WTC11 (cell line): ENCODE results near the gene NRP2. TPM values are rescaled to one million over a fixed set of nuclear protein-coding genes. Genes with fewer than 3 reads are reported as not detected.
A peak's percentile ranks its signal among the peaks of the same experiment; 100 is the strongest.

Experiments
- ATAC-seq: fragments of 200-7000 bp; cut with Tn5 transposase; 2 replicates; pipeline ENCODE4 v1.10.0; 2021; ENCODE audit warnings: mild to moderate bottlenecking, moderate library complexity
- CTCF ChIA-PET: fragments of 300-600 bp; sonication (Branson Sonifier 250); formaldehyde crosslinking; loops from one replicate; lab custom pipeline; 2021; ENCODE audit warnings: antibody characterized with exemption; lab: Charles Lee
- POLR2A ChIA-PET: fragments of 350-600 bp; sonication (Branson Sonifier 250); formaldehyde crosslinking; loops from one replicate; lab custom pipeline; 2021; ENCODE audit warnings: antibody characterized with exemption; lab: Charles Lee
- DNase-seq: peaks from one replicate; pipeline ENCODE4 v3.0.0; 2021; ENCODE audit warnings: low spot score
- H3K27ac Mint-ChIP-seq: 2 replicates; pipeline ENCODE4 v1.8.0; 2021; ENCODE audit warnings: mixed read lengths
- H3K27me3 Mint-ChIP-seq: 2 replicates; pipeline ENCODE4 v1.8.0; 2021; ENCODE audit warnings: low read depth, mild to moderate bottlenecking, moderate library complexity, mixed read lengths
- H3K36me3 Mint-ChIP-seq: 2 replicates; pipeline ENCODE4 v1.8.0; 2021; ENCODE audit warnings: mixed read lengths
- H3K4me1 Mint-ChIP-seq: 2 replicates; pipeline ENCODE4 v1.8.0; 2022; ENCODE audit warnings: mixed read lengths
- H3K4me3 Mint-ChIP-seq: 2 replicates; pipeline ENCODE4 v1.8.0; 2021; ENCODE audit warnings: mild to moderate bottlenecking, moderate library complexity, mixed read lengths
- H3K9me3 Mint-ChIP-seq: 2 replicates; pipeline ENCODE4 v1.8.0; 2021; ENCODE audit warnings: mixed read lengths
- ATF6 ChIP-seq: sonication (generic); formaldehyde crosslinking; IDR thresholded peaks from 2 replicates; pipeline ENCODE4 v1.8.1; 2023; ENCODE audit warnings: mild to moderate bottlenecking, missing genetic modification reagents
- CREB1 ChIP-seq: sonication (generic); formaldehyde crosslinking; IDR thresholded peaks from 2 replicates; pipeline ENCODE4 v1.8.0; 2023; ENCODE audit warnings: mild to moderate bottlenecking, missing genetic modification reagents
- ELF4 ChIP-seq: sonication (generic); formaldehyde crosslinking; IDR thresholded peaks from 2 replicates; pipeline ENCODE4 v1.8.1; 2022; ENCODE audit warnings: low read depth, mild to moderate bottlenecking, moderate library complexity, missing genetic modification reagents
- ETV6 ChIP-seq: sonication (generic); formaldehyde crosslinking; IDR thresholded peaks from 2 replicates; pipeline ENCODE4 v1.8.1; 2022; ENCODE audit warnings: mild to moderate bottlenecking, missing genetic modification reagents
- FOXJ3 ChIP-seq: sonication (generic); formaldehyde crosslinking; IDR thresholded peaks from 2 replicates; pipeline ENCODE4 v1.9.0; 2021; ENCODE audit warnings: missing genetic modification reagents, mild to moderate bottlenecking, borderline replicate concordance
- FOXK1 ChIP-seq: sonication (generic); formaldehyde crosslinking; IDR thresholded peaks from 2 replicates; pipeline ENCODE4 v1.8.0; 2022; ENCODE audit warnings: mild to moderate bottlenecking, moderate library complexity, missing genetic modification reagents
- GTF2I ChIP-seq: fragments of 250-450 bp; sonication (Bioruptor Pico); conservative IDR thresholded peaks from 2 replicates; pipeline ENCODE4 v1.4.0; 2021; ENCODE audit warnings: mild to moderate bottlenecking
- MAX ChIP-seq: sonication (generic); formaldehyde crosslinking; IDR thresholded peaks from 2 replicates; pipeline ENCODE4 v1.8.0; 2022; ENCODE audit warnings: mild to moderate bottlenecking, missing genetic modification reagents
- OVOL2 ChIP-seq: fragments of 250-450 bp; sonication (Bioruptor Pico); IDR thresholded peaks from 2 replicates; pipeline ENCODE4 v1.9.0; 2021; ENCODE audit warnings: mild to moderate bottlenecking, borderline replicate concordance
- PRRX2 ChIP-seq: fragments of 250-450 bp; sonication (Bioruptor Pico); IDR thresholded peaks from 2 replicates; pipeline ENCODE4 v1.8.0; 2021; ENCODE audit warnings: mild to moderate bottlenecking
- SMAD3 ChIP-seq: sonication (generic); formaldehyde crosslinking; IDR thresholded peaks from 2 replicates; pipeline ENCODE4 v1.8.0; 2022; ENCODE audit warnings: missing genetic modification reagents, mild to moderate bottlenecking, borderline replicate concordance
- TCF7 ChIP-seq: sonication (generic); formaldehyde crosslinking; IDR thresholded peaks from 2 replicates; pipeline ENCODE4 v1.8.0; 2022; ENCODE audit warnings: mild to moderate bottlenecking, low read depth, missing genetic modification reagents, moderate library complexity
- ZNF416 ChIP-seq: fragments of 250-450 bp; sonication (Bioruptor Pico); IDR thresholded peaks from 2 replicates; pipeline ENCODE4 v1.9.0; 2021; ENCODE audit warnings: mild to moderate bottlenecking, inconsistent platforms
- ZNF512 ChIP-seq: sonication (generic); formaldehyde crosslinking; IDR thresholded peaks from 2 replicates; pipeline ENCODE4 v1.8.1; 2022; ENCODE audit warnings: missing genetic modification reagents, borderline replicate concordance
- total RNA-seq: library from RNA; stranded (reverse); gene quantifications from 3 replicates; pipeline ENCODE4 v1.2.3, GENCODE V29; 2021
- TF ChIP-seq, protein P1 (sequence below): sonication (generic); formaldehyde crosslinking; IDR thresholded peaks from 2 replicates; pipeline ENCODE4 v1.8.1; 2023; ENCODE audit warnings: mild to moderate bottlenecking, missing genetic modification reagents, borderline replicate concordance
- TF ChIP-seq, protein P2 (sequence below): sonication (generic); formaldehyde crosslinking; IDR thresholded peaks from 2 replicates; pipeline ENCODE4 v1.8.0; 2022; ENCODE audit warnings: missing genetic modification reagents

Gene NRP2
- total RNA-seq, 1 experiment from 2014 or later, result 41.0 TPM

GRCh38 chr2:205714058-205714776 is 31.9 kb downstream of the NRP2 start (continued):
- TF ChIP-seq ZNF512 (CRISPR knock-in tag), result no peak
- TF ChIP-seq ZNF416 (CRISPR knock-in tag), result no peak
- TF ChIP-seq, protein P1, sequence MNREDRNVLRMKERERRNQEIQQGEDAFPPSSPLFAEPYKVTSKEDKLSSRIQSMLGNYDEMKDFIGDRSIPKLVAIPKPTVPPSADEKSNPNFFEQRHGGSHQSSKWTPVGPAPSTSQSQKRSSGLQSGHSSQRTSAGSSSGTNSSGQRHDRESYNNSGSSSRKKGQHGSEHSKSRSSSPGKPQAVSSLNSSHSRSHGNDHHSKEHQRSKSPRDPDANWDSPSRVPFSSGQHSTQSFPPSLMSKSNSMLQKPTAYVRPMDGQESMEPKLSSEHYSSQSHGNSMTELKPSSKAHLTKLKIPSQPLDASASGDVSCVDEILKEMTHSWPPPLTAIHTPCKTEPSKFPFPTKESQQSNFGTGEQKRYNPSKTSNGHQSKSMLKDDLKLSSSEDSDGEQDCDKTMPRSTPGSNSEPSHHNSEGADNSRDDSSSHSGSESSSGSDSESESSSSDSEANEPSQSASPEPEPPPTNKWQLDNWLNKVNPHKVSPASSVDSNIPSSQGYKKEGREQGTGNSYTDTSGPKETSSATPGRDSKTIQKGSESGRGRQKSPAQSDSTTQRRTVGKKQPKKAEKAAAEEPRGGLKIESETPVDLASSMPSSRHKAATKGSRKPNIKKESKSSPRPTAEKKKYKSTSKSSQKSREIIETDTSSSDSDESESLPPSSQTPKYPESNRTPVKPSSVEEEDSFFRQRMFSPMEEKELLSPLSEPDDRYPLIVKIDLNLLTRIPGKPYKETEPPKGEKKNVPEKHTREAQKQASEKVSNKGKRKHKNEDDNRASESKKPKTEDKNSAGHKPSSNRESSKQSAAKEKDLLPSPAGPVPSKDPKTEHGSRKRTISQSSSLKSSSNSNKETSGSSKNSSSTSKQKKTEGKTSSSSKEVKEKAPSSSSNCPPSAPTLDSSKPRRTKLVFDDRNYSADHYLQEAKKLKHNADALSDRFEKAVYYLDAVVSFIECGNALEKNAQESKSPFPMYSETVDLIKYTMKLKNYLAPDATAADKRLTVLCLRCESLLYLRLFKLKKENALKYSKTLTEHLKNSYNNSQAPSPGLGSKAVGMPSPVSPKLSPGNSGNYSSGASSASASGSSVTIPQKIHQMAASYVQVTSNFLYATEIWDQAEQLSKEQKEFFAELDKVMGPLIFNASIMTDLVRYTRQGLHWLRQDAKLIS (CRISPR knock-in tag), result no peak
- no peak for TF ChIP-seq FOXJ3

DNA sequence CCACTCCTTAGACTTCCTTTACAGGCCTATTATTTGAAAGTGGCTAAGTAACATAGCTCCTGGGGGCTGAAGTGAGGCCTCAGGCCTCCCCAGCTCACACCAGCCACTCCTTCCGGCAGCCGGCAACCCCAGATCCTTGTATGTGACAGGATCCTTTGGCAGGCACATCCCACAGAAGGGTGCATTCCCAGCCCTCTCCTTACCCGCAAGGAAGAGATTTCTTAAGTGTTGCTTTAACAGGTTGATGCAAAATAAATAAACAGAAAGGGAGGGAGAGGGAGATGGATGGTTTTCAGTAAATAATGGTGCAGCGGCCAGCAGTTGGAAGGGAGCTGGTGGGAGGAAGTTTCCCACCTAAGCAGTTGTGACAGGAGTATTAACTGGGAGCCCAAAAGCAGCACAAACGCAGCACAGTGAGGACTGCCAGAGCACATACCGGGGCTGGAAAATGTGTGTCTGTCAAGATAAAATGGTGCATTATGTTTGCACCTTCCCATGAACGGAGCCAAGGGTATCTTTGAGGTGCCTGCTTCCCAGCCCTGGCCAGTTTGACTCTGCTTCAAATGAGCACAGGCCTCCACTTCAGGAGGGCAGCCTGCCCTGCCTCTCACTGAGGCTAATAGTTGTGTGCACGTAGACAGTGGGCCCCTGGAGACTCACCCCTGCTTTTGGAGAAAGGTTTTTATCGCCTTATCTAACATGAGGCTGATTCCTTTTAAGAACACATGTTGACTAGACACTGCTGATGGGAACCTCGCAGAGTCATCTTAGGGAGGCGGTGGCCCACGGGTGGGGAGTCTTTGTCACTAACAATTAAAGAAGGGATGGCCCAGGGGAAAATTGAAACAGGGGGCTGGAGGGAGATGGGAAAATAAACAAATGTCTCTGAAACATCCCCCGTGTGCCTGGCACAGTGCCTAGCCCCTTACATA is 32.8 kb downstream of the NRP2 start:
- Mint-ChIP-seq H3K36me3 (peaks cover 4% of the 10 kb centered on the region; the same call in 1 of the 2 replicates), H3K4me1 (peaks cover 40% of the 10 kb centered on the region), H3K4me3 (no peak overlapping the region), H3K27me3 (no peaks in the 10 kb centered on the region), H3K9me3 (peaks cover 5% of the 10 kb centered on the region), H3K27ac (0 out of 2 replicates have a peak overlapping the region, but pooled peaks have one; percentile 1)
- ChIA-PET POLR2A (no interaction called here), CTCF (interaction anchor here (1.0 kb wide), 1 partner anchor 39 kb away, joined by 3 read pairs; no protein-coding TSS in a partner anchor)
- TF ChIP-seq MAX (no peak), CREB1 (CRISPR knock-in tag) (no peak)
- TF ChIP-seq, protein P2, sequence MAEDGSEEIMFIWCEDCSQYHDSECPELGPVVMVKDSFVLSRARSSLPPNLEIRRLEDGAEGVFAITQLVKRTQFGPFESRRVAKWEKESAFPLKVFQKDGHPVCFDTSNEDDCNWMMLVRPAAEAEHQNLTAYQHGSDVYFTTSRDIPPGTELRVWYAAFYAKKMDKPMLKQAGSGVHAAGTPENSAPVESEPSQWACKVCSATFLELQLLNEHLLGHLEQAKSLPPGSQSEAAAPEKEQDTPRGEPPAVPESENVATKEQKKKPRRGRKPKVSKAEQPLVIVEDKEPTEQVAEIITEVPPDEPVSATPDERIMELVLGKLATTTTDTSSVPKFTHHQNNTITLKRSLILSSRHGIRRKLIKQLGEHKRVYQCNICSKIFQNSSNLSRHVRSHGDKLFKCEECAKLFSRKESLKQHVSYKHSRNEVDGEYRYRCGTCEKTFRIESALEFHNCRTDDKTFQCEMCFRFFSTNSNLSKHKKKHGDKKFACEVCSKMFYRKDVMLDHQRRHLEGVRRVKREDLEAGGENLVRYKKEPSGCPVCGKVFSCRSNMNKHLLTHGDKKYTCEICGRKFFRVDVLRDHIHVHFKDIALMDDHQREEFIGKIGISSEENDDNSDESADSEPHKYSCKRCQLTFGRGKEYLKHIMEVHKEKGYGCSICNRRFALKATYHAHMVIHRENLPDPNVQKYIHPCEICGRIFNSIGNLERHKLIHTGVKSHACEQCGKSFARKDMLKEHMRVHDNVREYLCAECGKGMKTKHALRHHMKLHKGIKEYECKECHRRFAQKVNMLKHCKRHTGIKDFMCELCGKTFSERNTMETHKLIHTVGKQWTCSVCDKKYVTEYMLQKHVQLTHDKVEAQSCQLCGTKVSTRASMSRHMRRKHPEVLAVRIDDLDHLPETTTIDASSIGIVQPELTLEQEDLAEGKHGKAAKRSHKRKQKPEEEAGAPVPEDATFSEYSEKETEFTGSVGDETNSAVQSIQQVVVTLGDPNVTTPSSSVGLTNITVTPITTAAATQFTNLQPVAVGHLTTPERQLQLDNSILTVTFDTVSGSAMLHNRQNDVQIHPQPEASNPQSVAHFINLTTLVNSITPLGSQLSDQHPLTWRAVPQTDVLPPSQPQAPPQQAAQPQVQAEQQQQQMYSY, result peak; percentile 29; the same call in 1 of the 2 replicates
- no peak for DNase-seq
- peak; percentile 33 for ATAC-seq

DNA sequence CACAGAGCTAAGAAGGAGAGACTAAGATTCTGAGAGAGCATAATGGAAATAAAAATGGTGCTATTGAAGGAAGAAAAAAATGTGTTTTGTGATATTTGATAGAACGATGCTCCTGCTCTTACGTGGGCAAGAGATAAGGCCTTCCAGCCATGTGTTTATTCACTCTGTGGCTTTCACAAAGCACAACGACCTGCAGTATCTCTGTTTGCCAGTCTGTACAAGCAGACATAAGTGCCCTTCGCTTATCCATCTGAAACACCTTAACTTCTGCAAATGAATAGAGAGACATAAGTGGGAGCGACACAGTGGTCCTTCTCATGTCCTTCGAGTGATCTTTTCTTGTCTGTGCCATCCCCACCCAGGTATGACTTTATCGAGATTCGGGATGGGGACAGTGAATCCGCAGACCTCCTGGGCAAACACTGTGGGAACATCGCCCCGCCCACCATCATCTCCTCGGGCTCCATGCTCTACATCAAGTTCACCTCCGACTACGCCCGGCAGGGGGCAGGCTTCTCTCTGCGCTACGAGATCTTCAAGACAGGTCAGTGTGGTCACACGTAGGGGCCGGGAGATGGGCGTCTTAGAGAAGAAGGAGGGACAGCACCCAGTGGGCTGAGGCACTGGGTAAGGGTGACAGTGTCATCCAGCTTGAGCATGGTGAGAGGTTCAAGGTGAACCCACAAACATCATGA is 33.7 kb downstream of the NRP2 start:
- CTCF ChIA-PET, result no interaction called here
- H3K27ac Mint-ChIP-seq, result no peak overlapping the region
- TF ChIP-seq PRRX2 (no peak), OVOL2 (CRISPR knock-in tag) (no peak), FOXK1 (CRISPR knock-in tag) (no peak), ELF4 (no peak), TCF7 (CRISPR knock-in tag) (no peak), ETV6 (no peak), SMAD3 (CRISPR knock-in tag) (no peak), ATF6 (no peak), GTF2I (CRISPR knock-in tag) (no peak)

More for the DNA sequence above, 33.7 kb downstream of the NRP2 start:
- no peaks in the 10 kb centered on the region for H3K27me3 Mint-ChIP-seq
- H3K36me3 Mint-ChIP-seq, result peaks cover 4% of the 10 kb centered on the region; the same call in 1 of the 2 replicates
- peaks cover 4% of the 10 kb centered on the region for H3K9me3 Mint-ChIP-seq
- no peak overlapping the region for H3K4me3 Mint-ChIP-seq
- peak; percentile 67 for DNase-seq
- peak; percentile 19 for ATAC-seq
- POLR2A ChIA-PET, result no interaction called here
- peaks cover 47% of the 10 kb centered on the region for H3K4me1 Mint-ChIP-seq
